Measurements from ENCODE around the gene COX20. TPM values are rescaled to one million over a fixed set of nuclear protein-coding genes. Genes with fewer than 3 reads are reported as not detected.

Gene COX20
- total RNA-seq, 1 experiment from 2014 or later = 38.0 TPM

DNA sequence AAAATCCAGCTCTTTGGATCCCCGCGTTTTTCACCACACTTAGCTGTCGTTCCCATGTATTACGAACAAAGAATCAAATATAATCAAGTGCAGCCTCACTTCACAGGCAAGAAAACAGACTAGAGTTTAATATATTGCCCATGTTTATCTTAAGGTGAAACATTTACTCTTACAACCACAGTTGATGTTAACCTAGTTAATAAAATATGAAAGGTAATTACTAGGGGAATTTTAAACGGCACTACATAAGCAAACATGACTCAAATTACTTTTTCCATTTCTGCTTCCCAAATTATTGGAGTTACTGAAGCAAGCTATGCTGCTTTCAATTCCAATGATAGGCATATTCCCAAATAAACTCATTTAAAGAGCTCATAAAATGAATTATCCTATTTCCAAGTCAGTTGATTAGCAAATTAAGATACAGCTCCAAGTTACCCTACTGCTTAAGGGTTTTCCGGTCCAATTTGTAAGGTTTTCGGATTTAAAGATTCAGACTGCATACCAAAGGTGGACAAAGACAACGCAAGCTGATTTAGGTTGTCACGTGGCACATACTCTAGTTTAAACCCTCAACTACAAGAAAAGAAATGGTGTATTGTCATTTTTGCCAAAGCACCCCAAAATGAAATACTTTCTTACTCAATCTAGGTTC is 5.9 kb downstream of the COX20 start:
- WGBS (ENCODE audit: extremely low coverage, insufficient read length, low lambda C conversion rate) = no CpG with 5 or more reads among the region's 9 CpGs
- Histone ChIP-seq H3K56ac (ENCODE audit: insufficient read length, low read depth, low read length) (no peak overlapping the region), H2BK20ac (ENCODE audit: low read depth, low read length, poor library complexity, severe bottlenecking) (no peak overlapping the region), H3K4ac (ENCODE audit: low read depth, low read length) (no peak overlapping the region), H4K91ac (ENCODE audit: insufficient read length, low read depth, low read length) (no peak overlapping the region), H2AK5ac (ENCODE audit: insufficient read length, low read length) (no peak overlapping the region), H4K20me1 (ENCODE audit: control insufficient read depth, insufficient read depth, insufficient read length) (no peaks in the 10 kb centered on the region), H2BK15ac (ENCODE audit: low read depth, low read length) (no peak overlapping the region), H3K18ac (ENCODE audit: insufficient read length, low read depth, low read length) (no peak overlapping the region), H2BK120ac (ENCODE audit: low read depth, low read length, poor library complexity, severe bottlenecking) (no peak overlapping the region), H3K79me2 (ENCODE audit: insufficient read depth, low read length) (no peaks in the 10 kb centered on the region; the same call in 1 of the 2 replicates), H2BK5ac (ENCODE audit: insufficient read length, low read length) (no peak overlapping the region), H3K9ac (ENCODE audit: extremely low read depth, insufficient read length, low read length) (no peak overlapping the region), H3K4me2 (ENCODE audit: insufficient read depth, insufficient read length, low read length) (no peak overlapping the region), H3K4me1 (ENCODE audit: insufficient read depth, low read length) (peaks cover 7% of the 10 kb centered on the region; the same call in 1 of the 2 replicates), H3K79me1 (ENCODE audit: insufficient read depth, low read depth, low read length, poor library complexity, severe bottlenecking) (no peaks in the 10 kb centered on the region), H3K9me3 (ENCODE audit: control insufficient read depth, low read depth, low read length) (no peaks in the 10 kb centered on the region), H2BK12ac (ENCODE audit: insufficient read length, low read depth, low read length) (no peak overlapping the region), H4K5ac (ENCODE audit: insufficient read length, low read depth, low read length) (no peak overlapping the region), H3K27ac (ENCODE audit: insufficient read length, low read depth, low read length) (no peak overlapping the region), H2AFZ (ENCODE audit: low read length) (no peak overlapping the region), H3K23ac (ENCODE audit: insufficient read length, low read depth, low read length) (no peak overlapping the region), H3K23me2 (ENCODE audit: insufficient read length, low read depth, low read length, poor library complexity, severe bottlenecking) (no peaks in the 10 kb centered on the region), H3K27me3 (ENCODE audit: insufficient read depth, low read length) (no peaks in the 10 kb centered on the region), H3K14ac (ENCODE audit: insufficient read depth, low read length) (no peak overlapping the region), H4K8ac (replicated peaks; ENCODE audit: insufficient read length, low read depth, low read length) (no peak overlapping the region), H3T11ph (ENCODE audit: low read length) (no peak overlapping the region)
- Mint-ChIP-seq H3K4me3 (no peak overlapping the region), H3K9me3 (no peaks in the 10 kb centered on the region), H3K4me1 (peaks cover 28 to 30% of the 10 kb centered on the region in 2 experiments), H3K36me3 (ENCODE audit: insufficient read depth in 1 of 3, low read depth in 3 of 3) (peaks cover 26 to 78% (median 44%) of the 10 kb centered on the region in 3 experiments; a peak in 6 of 7 replicates), H3K27me3 (ENCODE audit: low read depth) (no peaks in the 10 kb centered on the region), H3K27ac (peak overlapping the region in 1 of 3 experiments; percentile 95; a peak in 2 of 7 replicates)
- no peak for DNase-seq
- TF ChIP-seq, protein P1, sequence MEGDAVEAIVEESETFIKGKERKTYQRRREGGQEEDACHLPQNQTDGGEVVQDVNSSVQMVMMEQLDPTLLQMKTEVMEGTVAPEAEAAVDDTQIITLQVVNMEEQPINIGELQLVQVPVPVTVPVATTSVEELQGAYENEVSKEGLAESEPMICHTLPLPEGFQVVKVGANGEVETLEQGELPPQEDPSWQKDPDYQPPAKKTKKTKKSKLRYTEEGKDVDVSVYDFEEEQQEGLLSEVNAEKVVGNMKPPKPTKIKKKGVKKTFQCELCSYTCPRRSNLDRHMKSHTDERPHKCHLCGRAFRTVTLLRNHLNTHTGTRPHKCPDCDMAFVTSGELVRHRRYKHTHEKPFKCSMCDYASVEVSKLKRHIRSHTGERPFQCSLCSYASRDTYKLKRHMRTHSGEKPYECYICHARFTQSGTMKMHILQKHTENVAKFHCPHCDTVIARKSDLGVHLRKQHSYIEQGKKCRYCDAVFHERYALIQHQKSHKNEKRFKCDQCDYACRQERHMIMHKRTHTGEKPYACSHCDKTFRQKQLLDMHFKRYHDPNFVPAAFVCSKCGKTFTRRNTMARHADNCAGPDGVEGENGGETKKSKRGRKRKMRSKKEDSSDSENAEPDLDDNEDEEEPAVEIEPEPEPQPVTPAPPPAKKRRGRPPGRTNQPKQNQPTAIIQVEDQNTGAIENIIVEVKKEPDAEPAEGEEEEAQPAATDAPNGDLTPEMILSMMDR (conservative IDR thresholded peaks at IDR 0.05) = no peak

Measured in H9 (cell line).